Measurements from ENCODE around the gene LYZL4. TPM values are rescaled to one million over a fixed set of nuclear protein-coding genes. Genes with fewer than 3 reads are reported as not detected.

The LYZL4 gene
- total RNA-seq, 4 donors from 2014 or later: not detected

- Histone ChIP-seq H3K9me3 (no peaks in the 10 kb centered on the region), H3K27me3 (peaks cover 7% of the 10 kb centered on the region), H3K36me3 (no peaks in the 10 kb centered on the region), H3K27ac (no peak overlapping the region), H3K4me1 (no peaks in the 10 kb centered on the region), H3K4me3 (no peak overlapping the region)
- no peak for DNase-seq (ENCODE audit: low spot score in 2 of 2)
- TF ChIP-seq CTCF (IDR thresholded peaks at IDR 0.05) (no peak), EP300 (IDR thresholded peaks at IDR 0.05) (no peak)
- WGBS: 61% methylated on average over 10 of the region's 10 CpGs
Measured at GRCh38 chr3:42387802-42388651, 22.4 kb downstream of the LYZL4 start.

- Histone ChIP-seq H3K4me3 (no peak overlapping the region), H3K27ac (no peak overlapping the region), H3K9me3 (no peaks in the 10 kb centered on the region), H3K36me3 (no peaks in the 10 kb centered on the region), H3K4me1 (peaks cover under 1% of the 10 kb centered on the region), H3K27me3 (peaks cover 4% of the 10 kb centered on the region)
- WGBS: 87% methylated on average over 6 of the region's 6 CpGs
- no peak for DNase-seq (ENCODE audit: low spot score in 2 of 2)
- TF ChIP-seq CTCF (IDR thresholded peaks at IDR 0.05) (no peak), POLR2AphosphoS5 (IDR thresholded peaks at IDR 0.05) (no peak), POLR2A (IDR thresholded peaks at IDR 0.05) (no peak), EP300 (IDR thresholded peaks at IDR 0.05) (no peak)
Measured at GRCh38 chr3:42381551-42382082, 28.8 kb downstream of the LYZL4 start.

- no peak overlapping the region for H3K4me3 ChIP-seq
- no peaks in the 10 kb centered on the region for H3K36me3 ChIP-seq
- no peak for TF ChIP-seq EP300 (IDR thresholded peaks at IDR 0.05)
- no peak for TF ChIP-seq CTCF (IDR thresholded peaks at IDR 0.05)
- TF ChIP-seq POLR2A (IDR thresholded peaks at IDR 0.05): no peak
- no peak for TF ChIP-seq POLR2AphosphoS5 (IDR thresholded peaks at IDR 0.05)
- peaks cover 7% of the 10 kb centered on the region for H3K4me1 ChIP-seq
- no peak overlapping the region for H3K27ac ChIP-seq
- 100% methylated on average over 2 of the region's 2 CpGs for WGBS
- DNase-seq (ENCODE audit: low spot score in 2 of 2): no peak
- H3K9me3 ChIP-seq: no peaks in the 10 kb centered on the region
- H3K27me3 ChIP-seq: no peaks in the 10 kb centered on the region
Measured at GRCh38 chr3:42377681-42378080, 32.7 kb downstream of the LYZL4 start.

- no peak for DNase-seq (ENCODE audit: low spot score in 2 of 2)
- TF ChIP-seq POLR2AphosphoS5 (IDR thresholded peaks at IDR 0.05) (no peak), CTCF (IDR thresholded peaks at IDR 0.05) (no peak), EP300 (IDR thresholded peaks at IDR 0.05) (no peak), POLR2A (IDR thresholded peaks at IDR 0.05) (no peak)
- Histone ChIP-seq H3K4me1 (peaks cover 7% of the 10 kb centered on the region), H3K36me3 (no peaks in the 10 kb centered on the region), H3K27ac (no peak overlapping the region), H3K4me3 (no peak overlapping the region), H3K27me3 (no peaks in the 10 kb centered on the region), H3K9me3 (no peaks in the 10 kb centered on the region)
- WGBS: 26% methylated on average over 4 of the region's 4 CpGs
Measured at GRCh38 chr3:42376344-42376798, 34.0 kb downstream of the LYZL4 start.

- Histone ChIP-seq H3K4me1 (peaks cover 7% of the 10 kb centered on the region), H3K36me3 (no peaks in the 10 kb centered on the region), H3K27ac (no peak overlapping the region), H3K4me3 (no peak overlapping the region), H3K9me3 (no peaks in the 10 kb centered on the region), H3K27me3 (no peaks in the 10 kb centered on the region)
- WGBS: 63% methylated on average over 6 of the region's 6 CpGs
- no peak for TF ChIP-seq POLR2A (IDR thresholded peaks at IDR 0.05)
- no peak for TF ChIP-seq CTCF (IDR thresholded peaks at IDR 0.05)
- TF ChIP-seq POLR2AphosphoS5 (IDR thresholded peaks at IDR 0.05): no peak
- TF ChIP-seq EP300 (IDR thresholded peaks at IDR 0.05): no peak
- no peak for DNase-seq (ENCODE audit: low spot score in 2 of 2)
Measured at GRCh38 chr3:42375121-42375800, 35.1 kb downstream of the LYZL4 start.
